HG03354 (cell line): ENCODE measurements around the gene FZD7.

Source experiments
- ATAC-seq: cut with Tn5 transposase; IDR thresholded peaks from one replicate; pipeline ENCODE4 v1.9.1; 2021; ENCODE audit warnings: mild to moderate bottlenecking; ENCODE audit not compliant: unreplicated experiment, poor library complexity, severe bottlenecking

FZD7 gene

DNA sequence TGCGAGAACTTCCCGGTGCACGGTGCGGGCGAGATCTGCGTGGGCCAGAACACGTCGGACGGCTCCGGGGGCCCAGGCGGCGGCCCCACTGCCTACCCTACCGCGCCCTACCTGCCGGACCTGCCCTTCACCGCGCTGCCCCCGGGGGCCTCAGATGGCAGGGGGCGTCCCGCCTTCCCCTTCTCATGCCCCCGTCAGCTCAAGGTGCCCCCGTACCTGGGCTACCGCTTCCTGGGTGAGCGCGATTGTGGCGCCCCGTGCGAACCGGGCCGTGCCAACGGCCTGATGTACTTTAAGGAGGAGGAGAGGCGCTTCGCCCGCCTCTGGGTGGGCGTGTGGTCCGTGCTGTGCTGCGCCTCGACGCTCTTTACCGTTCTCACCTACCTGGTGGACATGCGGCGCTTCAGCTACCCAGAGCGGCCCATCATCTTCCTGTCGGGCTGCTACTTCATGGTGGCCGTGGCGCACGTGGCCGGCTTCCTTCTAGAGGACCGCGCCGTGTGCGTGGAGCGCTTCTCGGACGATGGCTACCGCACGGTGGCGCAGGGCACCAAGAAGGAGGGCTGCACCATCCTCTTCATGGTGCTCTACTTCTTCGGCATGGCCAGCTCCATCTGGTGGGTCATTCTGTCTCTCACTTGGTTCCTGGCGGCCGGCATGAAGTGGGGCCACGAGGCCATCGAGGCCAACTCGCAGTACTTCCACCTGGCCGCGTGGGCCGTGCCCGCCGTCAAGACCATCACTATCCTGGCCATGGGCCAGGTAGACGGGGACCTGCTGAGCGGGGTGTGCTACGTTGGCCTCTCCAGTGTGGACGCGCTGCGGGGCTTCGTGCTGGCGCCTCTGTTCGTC is 1.7 kb downstream of the FZD7 start:
- ATAC-seq: no peak

DNA sequence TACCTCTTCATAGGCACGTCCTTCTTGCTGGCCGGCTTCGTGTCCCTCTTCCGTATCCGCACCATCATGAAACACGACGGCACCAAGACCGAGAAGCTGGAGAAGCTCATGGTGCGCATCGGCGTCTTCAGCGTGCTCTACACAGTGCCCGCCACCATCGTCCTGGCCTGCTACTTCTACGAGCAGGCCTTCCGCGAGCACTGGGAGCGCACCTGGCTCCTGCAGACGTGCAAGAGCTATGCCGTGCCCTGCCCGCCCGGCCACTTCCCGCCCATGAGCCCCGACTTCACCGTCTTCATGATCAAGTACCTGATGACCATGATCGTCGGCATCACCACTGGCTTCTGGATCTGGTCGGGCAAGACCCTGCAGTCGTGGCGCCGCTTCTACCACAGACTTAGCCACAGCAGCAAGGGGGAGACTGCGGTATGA is 2.3 kb downstream of the FZD7 start:
- no peak for ATAC-seq

GRCh38 chr2:202036601-202037037 is 3.0 kb downstream of the FZD7 start:
- ATAC-seq: no peak

GRCh38 chr2:202037086-202037485 is 3.4 kb downstream of the FZD7 start:
- ATAC-seq: no peak

DNA sequence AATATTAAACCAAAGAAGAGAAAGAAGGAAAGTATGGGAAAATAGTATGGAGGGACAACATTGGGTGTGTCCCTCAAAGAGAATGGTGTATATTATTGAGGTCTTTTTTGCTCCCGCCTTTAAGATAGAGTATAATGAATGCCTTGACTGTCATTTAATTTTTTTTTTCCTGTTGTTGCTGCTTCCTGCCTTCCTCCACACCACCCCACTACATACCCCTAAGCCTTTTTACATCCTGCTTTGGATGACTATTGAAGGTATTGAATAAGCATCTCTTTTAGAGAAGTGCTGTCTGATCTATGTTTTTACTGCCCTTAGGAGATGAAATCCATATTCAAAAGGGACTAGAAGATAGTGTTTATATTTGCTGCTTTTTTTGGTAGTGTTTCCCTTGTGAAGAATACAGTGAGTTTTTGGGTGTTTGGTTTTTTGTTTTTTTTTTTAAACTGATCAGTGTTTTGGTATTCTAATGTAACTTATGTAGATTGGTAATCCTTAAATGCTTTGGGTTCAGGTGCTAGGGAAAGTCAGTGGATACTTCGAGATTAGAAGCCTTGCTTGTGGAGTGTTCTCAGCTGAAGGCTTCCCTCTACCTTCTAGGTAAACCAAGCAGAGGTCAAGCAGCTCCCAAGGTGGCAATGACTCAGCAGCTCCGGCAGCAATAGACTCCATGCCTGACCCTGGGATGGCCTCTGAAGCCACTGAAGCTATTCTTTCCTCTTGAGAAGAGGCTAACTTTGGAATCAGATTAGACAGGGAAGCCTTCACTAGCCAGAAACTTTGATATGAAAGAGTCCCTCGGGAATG is 5.0 kb downstream of the FZD7 start:
- no peak for ATAC-seq

DNA sequence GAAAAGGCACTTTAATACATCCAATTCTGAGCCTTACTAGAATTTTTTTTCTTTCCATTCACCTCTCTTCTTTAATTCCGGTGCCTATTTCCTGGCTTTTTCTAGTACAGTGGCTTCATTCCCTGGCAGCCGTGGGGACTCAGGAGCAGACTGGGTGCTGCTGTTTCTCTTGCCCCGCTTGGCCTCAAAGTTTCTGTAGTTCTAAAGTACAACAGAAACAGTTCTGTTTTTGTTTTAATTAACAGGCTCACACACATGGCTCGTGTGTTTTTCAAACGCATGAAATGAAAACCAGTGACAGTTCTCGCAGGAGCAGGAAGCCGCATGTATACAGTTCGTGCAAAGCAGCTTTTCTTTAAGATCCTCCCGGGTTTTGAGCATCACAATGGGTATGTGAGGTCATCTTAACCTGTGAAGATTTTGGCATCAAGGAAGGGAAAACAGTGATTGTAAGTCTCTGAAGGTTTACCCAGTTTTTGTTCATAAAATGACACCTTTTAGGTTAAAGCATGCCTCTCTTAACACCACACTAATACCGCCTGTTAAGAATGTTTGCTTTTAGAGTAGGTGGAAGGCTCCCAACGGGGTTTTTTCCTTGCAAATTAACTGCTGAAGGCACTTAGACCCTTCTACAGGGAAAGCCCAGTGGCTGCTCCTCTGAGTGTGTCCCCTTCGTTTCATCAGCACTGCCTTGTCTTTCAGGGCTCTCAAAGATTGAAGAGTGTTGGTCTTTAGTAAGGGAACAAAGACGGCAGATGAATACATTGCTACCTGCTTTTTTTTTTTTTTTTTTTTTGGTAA is 5.8 kb downstream of the FZD7 start:
- ATAC-seq: no peak

DNA sequence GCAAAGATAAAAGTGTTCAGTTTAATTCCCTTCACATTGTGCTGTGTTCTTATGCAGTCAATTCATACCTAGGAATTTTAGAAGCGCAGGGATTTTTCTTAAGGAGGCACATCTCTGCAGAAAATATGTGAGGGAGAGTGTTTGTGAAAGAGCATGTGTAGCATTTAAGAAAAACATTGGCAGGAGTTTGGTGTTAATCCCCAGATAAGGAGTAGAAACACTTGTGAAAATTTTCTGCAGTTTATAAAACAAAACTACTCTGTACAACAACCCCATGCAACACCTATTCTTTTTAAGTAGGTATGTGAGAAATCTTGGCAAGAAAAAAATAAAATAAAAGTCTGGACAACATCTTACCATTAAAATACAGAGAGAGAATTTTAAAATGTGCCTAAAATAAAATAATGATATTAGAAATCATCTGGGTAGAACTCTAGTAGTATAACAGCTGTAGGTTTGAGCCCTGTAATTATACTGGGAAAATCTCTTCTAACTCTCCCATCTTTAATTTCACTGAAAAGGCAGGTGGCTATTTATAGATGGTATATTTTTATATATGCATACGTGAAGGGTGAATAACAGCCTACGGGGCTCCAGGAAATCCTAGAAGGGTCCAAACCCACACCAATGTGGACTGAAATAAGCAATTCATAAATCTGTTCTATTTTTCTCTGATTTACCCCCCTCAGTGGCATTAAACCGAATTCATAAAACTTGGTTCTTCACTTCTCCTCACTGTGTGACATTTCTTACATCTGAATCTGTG is 6.6 kb downstream of the FZD7 start:
- no peak for ATAC-seq

- no peak for ATAC-seq
Observed at GRCh38 chr2:202042444-202042843, 8.8 kb downstream of the FZD7 start.

GRCh38 chr2:202043475-202043874 is 9.8 kb downstream of the FZD7 start:
- no peak for ATAC-seq

DNA sequence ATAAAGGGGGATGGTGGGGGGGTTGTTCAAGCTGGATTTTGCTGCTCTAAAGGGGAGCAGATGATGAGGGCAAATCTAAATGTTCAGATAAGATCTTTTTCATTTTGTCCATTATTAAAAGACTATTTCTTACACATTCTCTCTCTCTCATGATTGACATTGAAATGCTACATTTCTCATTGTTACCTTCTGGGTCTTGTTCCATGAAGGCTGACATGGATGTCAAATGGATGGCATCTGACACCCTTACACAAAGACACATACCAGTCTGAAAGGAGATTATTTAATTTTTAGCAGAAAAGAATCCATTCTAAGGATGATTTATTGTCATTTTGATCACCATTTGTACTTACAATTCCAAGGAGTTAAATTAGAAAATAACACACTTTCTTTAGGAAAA is 11.1 kb downstream of the FZD7 start:
- ATAC-seq: no peak

- ATAC-seq: no peak
Observed at GRCh38 chr2:202046572-202046971, 12.9 kb downstream of the FZD7 start.

DNA sequence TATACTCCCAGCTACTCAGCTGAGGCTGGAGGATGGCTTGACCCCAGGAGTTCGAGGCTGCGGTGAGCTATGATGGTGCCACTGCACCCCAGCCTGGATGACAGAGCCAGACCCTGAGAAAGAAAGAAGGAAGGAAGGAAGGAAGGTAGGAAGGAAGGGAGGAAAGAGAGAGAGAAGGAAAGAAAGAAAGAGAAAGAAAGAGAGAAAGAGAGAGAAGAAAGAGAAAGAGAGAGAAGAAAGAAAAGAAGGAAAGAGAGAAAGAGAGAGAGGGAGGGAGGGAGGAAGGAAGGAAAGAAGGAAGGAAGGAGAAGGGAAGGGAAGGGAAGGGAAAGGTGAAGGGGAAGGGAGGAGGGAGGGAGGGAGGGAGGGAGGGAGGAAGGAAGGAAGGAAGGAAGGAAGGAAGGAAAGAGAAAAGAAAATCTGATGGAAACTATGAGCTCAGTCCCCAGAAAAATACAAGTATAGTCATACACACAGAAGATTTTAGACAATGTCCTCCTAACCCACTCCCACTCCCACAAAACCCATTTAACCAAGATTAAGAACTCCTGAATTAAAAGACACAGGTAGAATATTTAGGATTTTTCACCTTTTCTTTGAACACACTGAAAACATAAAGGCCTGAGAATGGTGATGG is 15.6 kb downstream of the FZD7 start:
- no peak for ATAC-seq

DNA sequence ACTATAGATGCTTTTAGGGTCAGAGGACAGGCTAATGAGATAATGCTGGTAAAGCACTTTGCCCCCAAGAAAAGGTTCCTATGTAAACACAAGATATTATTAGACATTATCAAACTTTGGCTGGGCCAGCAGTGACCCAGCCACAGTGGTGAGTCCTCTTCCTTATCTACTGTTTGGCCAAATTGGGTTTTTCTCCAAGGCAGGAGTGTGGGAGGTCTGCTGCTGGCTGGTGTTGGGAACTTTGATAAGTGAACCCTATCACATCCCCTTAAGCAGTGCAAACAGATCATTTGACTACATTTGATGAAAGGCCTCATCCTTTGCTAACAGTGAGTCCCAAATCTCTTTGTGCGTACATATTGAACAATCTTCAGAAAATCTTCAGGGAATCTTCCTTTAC is 16.2 kb downstream of the FZD7 start:
- ATAC-seq: no peak

DNA sequence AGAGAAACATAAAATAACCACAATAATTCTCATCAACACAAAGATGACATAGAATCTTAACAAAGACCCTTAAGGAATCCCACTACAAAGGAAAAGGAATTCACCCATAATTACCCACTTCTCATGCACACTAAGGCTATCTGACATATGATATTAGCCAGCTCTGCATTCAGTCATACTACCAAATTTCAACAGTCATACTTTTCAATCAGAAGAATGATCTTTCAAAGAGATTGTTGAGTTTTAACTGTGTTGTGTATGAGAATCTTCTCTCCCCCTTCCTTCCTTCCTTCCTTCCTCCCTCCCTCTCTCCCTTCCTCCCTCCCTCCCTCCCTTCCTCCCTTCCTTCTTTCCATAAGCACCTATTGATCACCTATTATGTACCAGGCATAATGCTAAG is 17.0 kb downstream of the FZD7 start:
- ATAC-seq: no peak

- ATAC-seq: no peak
Observed at GRCh38 chr2:202051499-202052161, 18.0 kb downstream of the FZD7 start.

GRCh38 chr2:202052235-202052634 is 18.6 kb downstream of the FZD7 start:
- ATAC-seq: no peak

GRCh38 chr2:202054679-202055078 is 21.0 kb downstream of the FZD7 start:
- ATAC-seq: no peak

DNA sequence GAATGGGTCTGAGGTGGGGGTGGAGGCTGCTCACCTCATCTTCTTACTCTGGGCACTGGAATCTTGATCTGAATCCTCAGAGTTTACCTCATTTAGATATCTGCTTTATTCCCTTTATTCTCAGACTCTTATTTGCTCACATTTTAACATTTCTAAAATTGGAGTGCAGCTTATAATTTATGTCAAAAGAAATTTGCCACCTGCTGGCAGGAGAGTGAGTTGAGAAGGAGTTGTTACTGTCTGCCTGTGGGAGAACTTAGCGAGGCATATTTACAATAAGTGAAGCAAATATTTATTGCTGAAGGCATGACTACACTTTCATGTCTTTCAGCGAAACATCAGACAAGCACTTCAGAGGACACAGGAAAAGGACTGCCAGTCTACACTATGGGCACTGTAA is 23.0 kb downstream of the FZD7 start:
- no peak for ATAC-seq

GRCh38 chr2:202060218-202060617 is 26.6 kb downstream of the FZD7 start:
- no peak for ATAC-seq
